ENCODE data around the gene RAD51B.

DNA sequence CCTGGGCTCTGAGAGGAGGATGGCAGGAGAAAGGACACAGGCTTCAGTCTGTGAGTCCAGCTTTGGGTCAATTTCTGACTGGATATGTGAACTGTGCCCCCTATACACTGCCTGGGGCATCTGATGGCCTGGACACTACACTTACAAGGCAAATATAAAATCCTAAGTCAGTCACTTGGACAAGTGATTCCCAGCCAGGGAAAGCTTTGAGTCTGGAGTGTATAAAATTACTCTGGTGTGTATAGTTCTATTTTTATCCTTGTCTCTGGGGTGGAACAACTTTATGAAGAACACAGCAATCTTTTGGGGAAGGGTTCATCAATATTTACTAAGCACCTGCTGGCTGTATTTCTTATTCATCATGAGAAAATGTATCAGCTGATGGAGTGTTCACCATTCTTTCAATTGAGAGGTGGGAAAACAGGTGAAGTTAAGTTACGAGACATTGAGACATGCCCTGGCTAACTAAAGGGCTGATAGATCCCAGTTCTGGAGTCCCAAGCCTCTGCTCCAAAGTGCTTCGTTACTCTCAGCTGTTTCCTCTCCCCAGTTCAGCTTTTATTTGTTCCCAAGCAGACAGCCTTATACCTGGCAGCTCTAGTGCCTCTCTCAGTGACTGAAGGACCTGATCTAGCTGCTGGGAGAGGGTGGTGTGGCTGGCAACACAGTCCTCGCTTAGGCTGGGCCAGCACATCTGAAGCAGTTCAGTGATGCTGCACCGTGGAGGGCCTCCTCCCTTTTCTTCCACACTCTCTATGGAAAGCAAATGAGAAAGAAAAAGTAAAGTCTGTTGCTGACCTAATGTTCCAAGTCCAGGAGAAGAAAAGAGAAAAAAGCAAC is 34.1 kb upstream of the RAD51B start:
- no peak for TF ChIP-seq EZH2 (IDR thresholded peaks at IDR 0.05; ENCODE audit: borderline replicate concordance, low read depth, low read length, poor library complexity, severe bottlenecking)
- TF ChIP-seq, protein P1, sequence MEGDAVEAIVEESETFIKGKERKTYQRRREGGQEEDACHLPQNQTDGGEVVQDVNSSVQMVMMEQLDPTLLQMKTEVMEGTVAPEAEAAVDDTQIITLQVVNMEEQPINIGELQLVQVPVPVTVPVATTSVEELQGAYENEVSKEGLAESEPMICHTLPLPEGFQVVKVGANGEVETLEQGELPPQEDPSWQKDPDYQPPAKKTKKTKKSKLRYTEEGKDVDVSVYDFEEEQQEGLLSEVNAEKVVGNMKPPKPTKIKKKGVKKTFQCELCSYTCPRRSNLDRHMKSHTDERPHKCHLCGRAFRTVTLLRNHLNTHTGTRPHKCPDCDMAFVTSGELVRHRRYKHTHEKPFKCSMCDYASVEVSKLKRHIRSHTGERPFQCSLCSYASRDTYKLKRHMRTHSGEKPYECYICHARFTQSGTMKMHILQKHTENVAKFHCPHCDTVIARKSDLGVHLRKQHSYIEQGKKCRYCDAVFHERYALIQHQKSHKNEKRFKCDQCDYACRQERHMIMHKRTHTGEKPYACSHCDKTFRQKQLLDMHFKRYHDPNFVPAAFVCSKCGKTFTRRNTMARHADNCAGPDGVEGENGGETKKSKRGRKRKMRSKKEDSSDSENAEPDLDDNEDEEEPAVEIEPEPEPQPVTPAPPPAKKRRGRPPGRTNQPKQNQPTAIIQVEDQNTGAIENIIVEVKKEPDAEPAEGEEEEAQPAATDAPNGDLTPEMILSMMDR (conservative IDR thresholded peaks at IDR 0.05; ENCODE audit: low read depth, low read length) = no peak

Data from A673 (cell line).